GM12878 (cell line): ENCODE results near the gene MFN2. TPM values are rescaled to one million over a fixed set of nuclear protein-coding genes. Genes with fewer than 3 reads are reported as not detected.
A peak's percentile ranks its signal among the peaks of the same experiment; 100 is the strongest.

Experiments used
- ATF3 ChIP-seq: IDR thresholded peaks from 2 replicates; pipeline ENCODE4 v1.6.1; 2011; ENCODE audit warnings: low read depth, mild to moderate bottlenecking, low read length, moderate library complexity, borderline replicate concordance; ENCODE audit errors: extremely low read depth
- ATF7 ChIP-seq: fragments of 450-650 bp; IDR thresholded peaks from 2 replicates; pipeline ENCODE4 v1.6.1; 2016; ENCODE audit warnings: low read depth, mild to moderate bottlenecking
- HDGF ChIP-seq: fragments of 450-650 bp; IDR thresholded peaks from 2 replicates; pipeline ENCODE4 v1.6.1; 2016; ENCODE audit warnings: antibody characterized with exemption
- IKZF1 ChIP-seq: fragments of 450-650 bp; conservative IDR thresholded peaks from 2 replicates; pipeline ENCODE4 v1.6.1; 2017; ENCODE audit warnings: antibody characterized with exemption, mild to moderate bottlenecking
- MTA2 ChIP-seq: fragments of 450-650 bp; IDR thresholded peaks from 2 replicates; pipeline ENCODE4 v1.6.1; 2016; ENCODE audit warnings: low read depth, mild to moderate bottlenecking, moderate library complexity
- NBN ChIP-seq: fragments of 450-650 bp; IDR thresholded peaks from 2 replicates; pipeline ENCODE4 v1.6.1; 2016
- PBX3 ChIP-seq: IDR thresholded peaks from 2 replicates; pipeline ENCODE4 v1.6.1; 2011; ENCODE audit warnings: mild to moderate bottlenecking, low read depth, low read length, moderate library complexity; ENCODE audit not compliant: insufficient replicate concordance
- PKNOX1 ChIP-seq: fragments of 450-650 bp; IDR thresholded peaks from 2 replicates; pipeline ENCODE4 v1.6.1; 2016; ENCODE audit warnings: mild to moderate bottlenecking
- RELB ChIP-seq: fragments of 450-650 bp; IDR thresholded peaks from 2 replicates; pipeline ENCODE4 v1.6.1; 2017; ENCODE audit warnings: low read depth, mild to moderate bottlenecking, moderate library complexity
- SKIL ChIP-seq: fragments of 450-650 bp; IDR thresholded peaks from 2 replicates; pipeline ENCODE4 v1.6.1; 2017; ENCODE audit warnings: mild to moderate bottlenecking, low read depth, inconsistent platforms; ENCODE audit not compliant: poor library complexity, severe bottlenecking
- SMARCA5 ChIP-seq: fragments of 450-650 bp; IDR thresholded peaks from 2 replicates; pipeline ENCODE4 v1.6.1; 2017; ENCODE audit warnings: mild to moderate bottlenecking
- USF1 ChIP-seq: IDR thresholded peaks from 2 replicates; pipeline ENCODE4 v1.6.1; 2011; ENCODE audit warnings: borderline replicate concordance, low read depth, mild to moderate bottlenecking, moderate library complexity, mixed read lengths, low read length; ENCODE audit not compliant: insufficient read depth; ENCODE audit errors: extremely low read length
- USF2 ChIP-seq: IDR thresholded peaks from 2 replicates; pipeline ENCODE4 v1.6.1; 2011; ENCODE audit warnings: low read depth, low read length, improper control_type of control experiment, borderline replicate concordance
- ZNF24 ChIP-seq: fragments of 450-650 bp; IDR thresholded peaks from 2 replicates; pipeline ENCODE4 v1.6.1; 2017; ENCODE audit warnings: antibody characterized with exemption, mild to moderate bottlenecking
- polyA plus RNA-seq, 11 experiments: library from polyadenylated mRNA; depleted of rRNA in 4 of 11; unstranded in 6 of 11; stranded (reverse) in 5 of 11; fragments of >200 nt; fragmentation: Nextera tagmentation in 4 of 11; fragmentation: Illumina TruSeq in 1 of 11; extraction: Ambion mirVana in 4 of 11; extraction: Trizol in 1 of 11; gene quantifications; 1 replicate in 1 of 11; 2 replicates in 10 of 11; pipeline versions ENCODE4 v1.2.1 to v1.2.3, GENCODE V29; 2011 to 2016; ENCODE audit warnings: inconsistent platforms in 2 of 11, missing spikeins in 2 of 11, low read depth in 1 of 11
- total RNA-seq, 4 experiments: library from RNA; depleted of rRNA in 3 of 4; stranded (reverse); fragments of >200 nt in 3 of 4; fragmentation: Illumina TruSeq in 1 of 4; extraction: Trizol in 1 of 4; gene quantifications; 2 replicates each; pipeline versions ENCODE4 v1.2.1 to v1.2.3, GENCODE V29; 2013 to 2021

MFN2 gene
- total and polyA plus RNA-seq, 10 of the 15 experiments (the other 5 are each of a cell fraction or from before 2014, with no cell fraction given): 5.3 to 64.4 (median 48.1) TPM

- peak; percentile 72 for TF ChIP-seq USF2
- peak; percentile 61; the same call in 1 of the 2 replicates for TF ChIP-seq RELB
- peak; percentile 43; the same call in 1 of the 2 replicates for TF ChIP-seq SMARCA5
- TF ChIP-seq NBN: peak; percentile 88
- peak; percentile 69 for TF ChIP-seq PKNOX1
- peak; percentile 47; the same call in 1 of the 2 replicates for TF ChIP-seq ATF3
- peak; percentile 78 for TF ChIP-seq SKIL
- TF ChIP-seq USF1: peak; percentile 85
- TF ChIP-seq PBX3: peak; percentile 71
- 0 out of 2 replicates have a peak, but pooled peaks have one; percentile 30 for TF ChIP-seq IKZF1
- 0 out of 2 replicates have a peak, but pooled peaks have one; percentile 27 for TF ChIP-seq MTA2
- TF ChIP-seq ATF7: peak; percentile 74; the same call in 1 of the 2 replicates
- peak; percentile 39; the same call in 1 of the 2 replicates for TF ChIP-seq HDGF
- peak; percentile 50; the same call in 1 of the 2 replicates for TF ChIP-seq ZNF24
Measured at GRCh38 chr1:12044187-12044877, 64.1 kb downstream of the MFN2 start (continued).
